IPS-NIHi7 (cell line): ENCODE measurements around the gene HPN.
A peak's percentile ranks its signal among the peaks of the same experiment; 100 is the strongest.

Source experiments
- DNase-seq: peaks from one replicate; pipeline ENCODE4 v3.0.0; 2012; ENCODE audit warnings: mixed read lengths; ENCODE audit errors: extremely low spot score

Gene HPN

DNA sequence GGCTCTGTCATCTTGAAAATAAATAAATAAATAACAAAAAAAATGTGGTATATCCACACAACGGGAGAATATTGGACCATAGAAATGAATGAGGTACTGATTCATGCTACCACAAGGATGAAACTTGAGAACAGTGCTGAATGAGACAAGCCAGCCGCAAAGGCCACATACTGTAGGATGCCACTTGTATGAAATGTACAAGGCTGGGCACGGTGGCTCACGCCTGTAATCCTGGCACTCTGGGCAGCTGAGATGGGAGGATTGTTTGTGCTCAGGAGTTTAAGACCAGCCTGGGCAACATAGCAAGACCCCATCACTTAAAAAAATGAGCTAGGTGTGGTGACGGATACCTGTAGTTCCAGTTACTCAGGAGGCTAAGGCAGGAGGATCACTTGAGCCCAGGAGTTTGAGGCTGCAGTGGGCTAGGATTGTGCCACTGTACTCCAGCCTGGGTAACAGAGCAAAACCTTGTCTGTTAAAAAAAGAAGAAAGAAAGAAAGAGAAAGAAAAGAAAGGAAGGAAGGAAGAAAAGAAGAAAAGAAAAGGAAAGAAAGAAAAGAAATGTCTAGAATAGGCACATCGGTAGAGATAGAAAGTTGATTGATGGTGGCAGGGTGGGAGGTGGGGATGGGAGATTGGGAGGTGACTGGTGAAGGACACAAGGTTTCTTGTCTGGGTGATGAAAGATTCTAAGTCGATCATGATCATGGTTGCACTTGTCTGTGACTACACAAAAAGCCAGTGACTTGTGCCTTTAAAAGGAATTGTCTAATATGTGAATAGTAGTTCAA lies 20.3 kb downstream of the HPN start:
- no peak for DNase-seq

GRCh38 chr19:35062942-35063341 lies 21.4 kb downstream of the HPN start:
- DNase-seq = no peak

DNA sequence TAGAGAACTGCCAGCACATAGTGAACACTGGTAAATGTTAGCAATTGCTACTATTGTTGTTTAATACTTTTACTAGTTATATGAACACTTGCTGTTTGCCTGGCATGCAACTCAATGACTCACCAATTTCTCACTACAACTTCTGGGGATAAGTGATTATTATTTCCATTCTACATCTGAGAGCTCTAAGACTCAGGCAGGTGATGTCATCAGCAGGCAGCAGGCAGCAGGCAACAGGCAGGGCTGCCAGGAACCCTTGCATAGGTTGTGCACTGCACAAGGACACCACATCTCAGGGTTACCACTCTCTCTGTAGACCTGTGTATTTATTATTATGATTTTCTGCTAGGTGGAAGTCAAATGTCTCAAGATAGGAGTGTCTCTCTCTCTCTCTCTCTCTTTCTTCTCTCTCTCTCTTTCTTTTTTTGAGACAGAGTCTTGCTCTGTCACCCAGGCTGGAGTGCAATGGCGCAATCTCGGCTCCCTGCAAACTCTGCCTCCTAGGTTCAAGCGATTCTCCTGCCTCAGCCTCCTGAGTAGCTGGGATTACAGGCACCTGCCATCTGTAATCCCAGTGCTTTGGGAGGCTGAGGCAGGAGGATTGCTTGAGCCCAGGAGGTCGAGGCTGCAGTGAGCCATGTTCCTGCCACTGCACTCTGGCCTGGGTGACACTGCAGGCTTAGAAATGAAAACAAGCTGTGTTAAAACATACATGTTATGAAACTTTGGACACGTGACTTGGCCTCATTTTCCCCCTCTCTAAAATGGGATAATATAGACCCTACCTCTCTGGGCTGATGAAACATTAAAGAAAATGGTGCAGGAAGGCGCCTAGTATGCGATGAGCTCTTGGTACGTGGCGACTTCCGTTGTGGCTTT lies 22.7 kb downstream of the HPN start:
- no peak for DNase-seq

DNA sequence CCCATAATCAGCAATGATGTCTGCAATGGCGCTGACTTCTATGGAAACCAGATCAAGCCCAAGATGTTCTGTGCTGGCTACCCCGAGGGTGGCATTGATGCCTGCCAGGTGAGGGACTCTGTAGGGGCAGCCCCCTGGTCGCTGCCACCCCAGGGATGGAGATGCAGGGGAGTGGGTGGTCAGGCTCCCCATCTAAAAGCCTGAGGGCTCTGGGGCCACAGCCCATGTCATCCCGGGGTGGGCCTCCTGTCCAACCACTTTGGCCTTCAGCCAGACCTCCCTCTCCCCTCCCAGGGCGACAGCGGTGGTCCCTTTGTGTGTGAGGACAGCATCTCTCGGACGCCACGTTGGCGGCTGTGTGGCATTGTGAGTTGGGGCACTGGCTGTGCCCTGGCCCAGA lies 24.1 kb downstream of the HPN start:
- no peak for DNase-seq

DNA sequence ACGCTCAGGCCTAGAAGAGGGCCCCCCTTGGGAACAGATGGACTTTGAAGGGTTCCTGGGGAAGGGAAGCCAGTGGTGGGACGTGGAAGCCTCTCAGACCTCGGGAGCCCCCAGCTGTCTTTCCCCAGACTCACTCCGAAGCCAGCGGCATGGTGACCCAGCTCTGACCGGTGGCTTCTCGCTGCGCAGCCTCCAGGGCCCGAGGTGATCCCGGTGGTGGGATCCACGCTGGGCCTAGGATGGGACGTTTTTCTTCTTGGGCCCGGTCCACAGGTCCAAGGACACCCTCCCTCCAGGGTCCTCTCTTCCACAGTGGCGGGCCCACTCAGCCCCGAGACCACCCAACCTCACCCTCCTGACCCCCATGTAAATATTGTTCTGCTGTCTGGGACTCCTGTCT lies 24.6 kb downstream of the HPN start:
- DNase-seq = no peak

- peak; percentile 91 for DNase-seq
These were observed 25.4 kb downstream of the HPN start for GRCh38 chr19:35066691-35067563.

DNA sequence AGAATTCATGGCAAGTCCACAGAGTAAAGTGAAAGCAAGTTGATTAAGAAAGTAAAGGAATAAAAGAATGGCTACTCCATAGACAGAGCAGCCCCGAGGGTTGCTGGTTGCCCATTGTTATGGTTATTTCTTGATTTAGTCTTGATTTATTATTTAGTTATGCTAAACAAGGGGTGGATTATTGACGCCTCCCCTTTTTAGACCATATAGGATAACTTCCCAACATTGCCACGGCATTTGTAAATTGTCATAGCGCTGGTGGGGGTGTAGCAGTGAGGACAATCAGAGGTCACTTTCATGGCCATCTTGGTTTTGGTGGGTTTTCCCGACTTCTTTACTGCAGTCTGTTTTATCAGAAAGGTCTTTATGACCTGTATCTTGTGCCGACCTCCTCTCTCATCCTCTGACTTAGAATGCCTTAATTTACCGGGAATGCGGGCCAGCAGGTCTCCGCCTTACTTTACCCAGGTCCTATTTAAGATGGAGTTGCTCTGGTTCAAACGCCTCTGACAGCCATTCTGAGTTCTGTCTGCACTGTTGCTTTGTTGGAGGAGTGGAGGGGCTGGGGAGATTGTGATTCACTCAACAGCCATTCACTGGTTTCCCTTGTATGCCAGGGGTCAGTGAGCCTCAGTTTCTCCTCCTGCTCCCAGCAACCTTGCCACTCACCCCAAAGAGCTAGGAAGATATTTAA lies 27.6 kb downstream of the HPN start:
- DNase-seq = no peak

- DNase-seq = no peak
These were observed 28.2 kb downstream of the HPN start for GRCh38 chr19:35069696-35070095.

DNA sequence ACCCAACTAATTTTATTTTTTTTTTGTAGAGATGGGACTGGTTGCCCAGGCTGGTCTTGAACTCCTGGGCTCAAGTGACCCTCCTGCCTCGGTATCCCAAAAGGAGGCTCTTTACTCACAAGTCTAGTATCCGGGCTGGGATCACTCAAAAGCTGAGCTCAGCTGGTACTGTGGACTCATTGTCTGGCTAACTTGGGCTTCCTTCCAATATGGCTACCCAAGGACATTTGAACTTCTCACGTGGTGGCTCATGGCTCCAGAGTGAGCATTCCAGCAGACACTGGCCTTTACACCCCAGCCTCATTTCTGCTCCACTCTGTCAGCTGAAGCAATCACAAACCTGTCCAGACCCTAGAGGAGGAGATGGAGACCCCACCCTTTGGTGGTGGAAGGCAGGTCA lies 28.9 kb downstream of the HPN start:
- DNase-seq = no peak

DNA sequence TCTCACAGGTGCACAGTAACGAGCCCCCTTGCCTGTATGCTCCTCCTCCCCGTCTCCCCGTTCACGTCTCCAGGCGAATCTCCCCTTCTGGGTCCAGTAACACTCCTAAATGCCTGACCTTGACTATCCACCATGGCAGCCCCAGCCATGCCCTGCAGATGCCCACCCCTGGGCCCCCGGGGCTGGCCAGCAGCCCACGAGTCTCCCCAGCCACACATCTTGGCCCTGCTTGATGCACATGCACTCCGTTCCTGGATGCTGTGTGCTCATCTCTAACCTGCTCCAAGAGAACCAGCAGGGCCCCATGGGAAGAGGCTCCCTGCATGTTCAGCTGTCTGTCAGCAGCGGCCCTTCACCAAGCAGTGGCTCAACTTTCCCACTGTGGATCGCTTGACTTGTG lies 32.0 kb downstream of the HPN start:
- DNase-seq = no peak

DNA sequence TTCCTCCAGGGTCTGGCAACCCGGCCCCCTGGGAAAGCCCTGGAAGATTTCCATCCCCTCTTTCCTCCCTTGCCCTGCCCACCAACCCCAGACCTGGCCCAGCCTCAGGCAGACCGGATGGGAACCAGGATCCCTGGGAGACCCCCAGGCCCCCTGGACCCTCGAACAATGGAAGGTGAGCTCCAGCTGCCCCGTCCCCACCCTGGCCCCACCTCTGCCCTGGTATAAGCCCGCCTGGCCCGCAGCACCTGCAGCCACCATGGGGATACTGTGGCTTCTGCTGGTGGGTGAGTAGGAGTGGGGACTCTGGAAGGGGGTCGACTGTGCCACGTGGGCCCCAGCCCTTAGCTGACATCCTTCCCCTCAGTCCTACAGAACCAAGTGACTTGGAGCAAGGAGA lies 32.4 kb downstream of the HPN start:
- no peak for DNase-seq

- no peak for DNase-seq
These were observed 33.1 kb downstream of the HPN start for GRCh38 chr19:35074426-35075201.

- no peak for DNase-seq
These were observed 33.9 kb downstream of the HPN start for GRCh38 chr19:35075202-35076025.

DNA sequence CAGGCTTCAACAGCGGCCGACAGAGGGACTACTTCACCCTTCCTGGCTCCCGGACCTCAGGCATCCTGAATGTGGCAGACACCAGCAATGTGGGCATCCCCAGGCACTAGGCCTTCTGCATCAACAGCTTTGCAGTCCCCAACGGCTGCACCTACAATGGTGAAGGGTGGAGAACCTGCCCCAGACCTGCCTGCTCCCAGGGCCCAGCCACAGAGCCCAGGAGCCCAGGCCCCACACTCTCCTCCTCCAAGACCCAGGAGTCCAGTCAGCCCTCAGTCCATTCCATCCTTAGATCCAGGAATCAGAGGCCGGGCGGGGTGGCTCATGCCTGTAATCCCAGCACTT lies 34.5 kb downstream of the HPN start:
- DNase-seq = no peak

DNA sequence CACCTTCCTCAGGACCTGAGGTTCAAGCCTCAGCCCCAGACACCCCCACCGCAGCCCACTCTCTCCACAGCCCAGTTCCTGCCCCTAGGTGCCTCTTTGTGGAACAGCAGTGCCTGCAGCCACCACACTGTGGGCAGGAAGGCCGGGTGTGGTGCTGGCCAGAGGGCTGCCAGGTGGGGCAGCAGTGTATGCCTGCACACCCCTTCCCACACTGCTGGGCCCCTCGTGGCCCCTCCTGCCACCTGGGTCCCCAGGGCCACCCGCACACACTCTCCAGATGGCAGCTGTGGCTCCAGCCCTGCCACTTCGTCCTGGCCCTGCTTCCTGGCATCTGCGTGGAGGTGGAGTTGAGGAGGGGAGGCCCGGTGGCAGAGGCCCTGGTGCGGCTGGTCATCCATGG lies 35.1 kb downstream of the HPN start:
- DNase-seq = no peak

DNA sequence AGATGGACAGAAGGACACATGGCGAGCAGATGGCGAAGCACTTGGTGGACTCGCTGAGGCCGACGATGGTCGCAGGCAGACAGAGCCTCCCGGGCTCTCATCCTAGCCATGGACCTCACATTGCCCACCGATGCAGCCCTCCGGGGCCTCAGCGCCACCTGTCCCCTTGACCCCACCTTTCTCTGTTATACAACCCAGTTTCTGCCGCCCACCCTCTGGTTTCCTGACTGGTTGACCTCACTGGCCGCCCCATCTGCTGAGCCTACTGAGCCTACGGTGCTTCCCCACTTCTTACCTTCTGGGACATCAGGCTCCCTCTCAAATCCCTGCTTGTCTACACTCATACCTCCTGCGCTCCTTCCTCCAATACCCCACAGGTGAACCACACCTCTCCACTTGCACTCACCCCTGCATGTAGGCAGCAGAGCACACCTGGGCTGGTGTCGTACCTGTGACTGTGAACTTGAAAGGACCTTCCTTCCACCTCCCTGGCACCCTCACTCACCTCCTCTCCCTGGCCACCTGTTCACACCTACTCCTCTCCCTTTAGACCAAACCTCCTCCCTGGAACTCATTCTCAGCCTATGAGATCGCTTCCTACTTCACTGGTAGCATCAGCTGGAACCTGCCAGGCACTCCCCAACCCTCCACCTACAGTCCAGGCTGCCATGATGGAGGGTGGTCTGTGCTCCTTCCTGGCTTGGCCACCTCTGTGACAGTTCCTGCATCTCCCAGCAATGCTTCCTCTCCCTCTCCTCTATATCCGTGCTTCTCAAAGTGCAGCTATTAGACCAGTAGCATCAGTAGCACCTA lies 36.1 kb downstream of the HPN start:
- no peak for DNase-seq

- no peak for DNase-seq
These were observed 38.3 kb downstream of the HPN start for GRCh38 chr19:35079826-35080225.

- DNase-seq = no peak
These were observed 39.2 kb downstream of the HPN start for GRCh38 chr19:35080613-35081170.

GRCh38 chr19:35081201-35081600 lies 39.7 kb downstream of the HPN start:
- no peak for DNase-seq
